IMR-90 (cell line): ENCODE data around the gene TSNAXIP1.

ENCODE experiments used
- CEBPB ChIP-seq: IDR thresholded peaks from 2 replicates; pipeline ENCODE4 v1.6.1; 2012; ENCODE audit warnings: low read depth, low read length, improper control_type of control experiment
- USF2 ChIP-seq: fragments of 150-350 bp; IDR thresholded peaks from 2 replicates; pipeline ENCODE4 v1.6.1; 2017; ENCODE audit warnings: mild to moderate bottlenecking, antibody characterized with exemption, low read length, low read depth
- TF ChIP-seq, protein P1 (sequence below): conservative IDR thresholded peaks from 2 replicates; pipeline ENCODE4 v1.5.1; 2012; ENCODE audit warnings: mild to moderate bottlenecking, low read depth, low read length, improper control_type of control experiment

DNA sequence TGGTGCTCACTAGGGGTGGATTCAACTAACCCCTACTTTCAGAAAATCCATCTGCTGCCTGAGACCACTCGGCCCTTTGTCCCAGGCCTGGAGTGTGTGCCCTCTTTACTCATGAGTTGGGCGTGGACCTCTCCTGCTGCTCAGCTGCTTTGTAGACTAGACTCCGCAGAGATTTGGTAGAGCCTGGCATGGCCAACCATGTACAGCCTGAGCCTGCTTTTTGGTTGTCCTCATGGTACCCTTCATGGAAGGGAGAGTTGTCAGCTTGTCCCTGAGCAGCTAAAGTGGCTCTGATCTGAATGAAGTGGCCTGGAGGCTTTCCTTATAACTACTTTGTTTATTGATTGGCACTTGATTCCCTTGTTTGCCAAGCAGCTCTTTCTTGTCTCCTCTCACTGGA lies 67.7 kb downstream of the TSNAXIP1 start:
- TF ChIP-seq, protein P1, sequence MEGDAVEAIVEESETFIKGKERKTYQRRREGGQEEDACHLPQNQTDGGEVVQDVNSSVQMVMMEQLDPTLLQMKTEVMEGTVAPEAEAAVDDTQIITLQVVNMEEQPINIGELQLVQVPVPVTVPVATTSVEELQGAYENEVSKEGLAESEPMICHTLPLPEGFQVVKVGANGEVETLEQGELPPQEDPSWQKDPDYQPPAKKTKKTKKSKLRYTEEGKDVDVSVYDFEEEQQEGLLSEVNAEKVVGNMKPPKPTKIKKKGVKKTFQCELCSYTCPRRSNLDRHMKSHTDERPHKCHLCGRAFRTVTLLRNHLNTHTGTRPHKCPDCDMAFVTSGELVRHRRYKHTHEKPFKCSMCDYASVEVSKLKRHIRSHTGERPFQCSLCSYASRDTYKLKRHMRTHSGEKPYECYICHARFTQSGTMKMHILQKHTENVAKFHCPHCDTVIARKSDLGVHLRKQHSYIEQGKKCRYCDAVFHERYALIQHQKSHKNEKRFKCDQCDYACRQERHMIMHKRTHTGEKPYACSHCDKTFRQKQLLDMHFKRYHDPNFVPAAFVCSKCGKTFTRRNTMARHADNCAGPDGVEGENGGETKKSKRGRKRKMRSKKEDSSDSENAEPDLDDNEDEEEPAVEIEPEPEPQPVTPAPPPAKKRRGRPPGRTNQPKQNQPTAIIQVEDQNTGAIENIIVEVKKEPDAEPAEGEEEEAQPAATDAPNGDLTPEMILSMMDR = no peak
- TF ChIP-seq CEBPB (no peak), USF2 (no peak)
